Vagina (tissue), 2 donors: ENCODE results near the gene CLDN24. TPM values are rescaled to one million over a fixed set of nuclear protein-coding genes. Genes with fewer than 3 reads are reported as not detected.

Experiments used
- DNase-seq, 2 donors: peaks; one replicate each; pipeline ENCODE4 v3.0.0-alpha.2; 2017; ENCODE audit errors: extremely low spot score in 2 of 2
- H3K27ac ChIP-seq: fragments of 200-600 bp; sonication (generic); one replicate; pipeline ENCODE4 v1.5.1; 2019
- H3K27me3 ChIP-seq: fragments of 200-600 bp; sonication (generic); one replicate; pipeline ENCODE4 v1.5.1; 2019
- H3K36me3 ChIP-seq, 2 donors: fragments of 200-600 bp; sonication (generic); one replicate each; pipeline ENCODE4 v1.5.1; 2017 to 2019
- H3K4me1 ChIP-seq: fragments of 200-600 bp; sonication (generic); one replicate; pipeline ENCODE4 v1.5.1; 2019
- H3K4me3 ChIP-seq, 2 donors: fragments of 200-600 bp; sonication (generic); 1 replicate in 1 of 2; 2 replicates in 1 of 2; pipeline ENCODE4 v1.5.1; 2016 to 2019
- H3K9me3 ChIP-seq: fragments of 200-600 bp; sonication (generic); one replicate; pipeline ENCODE4 v1.5.1; 2019
- POLR2A ChIP-seq, 2 donors: fragments of 450-650 bp; IDR thresholded peaks; one replicate each; pipeline ENCODE4 v1.6.1; 2017; ENCODE audit warnings: antibody characterized with exemption in 2 of 2, mild to moderate bottlenecking in 2 of 2, moderate library complexity in 2 of 2
- POLR2AphosphoS5 ChIP-seq, 2 donors: sonication (generic); formaldehyde crosslinking; IDR thresholded peaks; one replicate each; pipeline ENCODE4 v1.9.0; 2017; ENCODE audit warnings: antibody characterized with exemption in 2 of 2, mild to moderate bottlenecking in 2 of 2, low read depth in 1 of 2; ENCODE audit not compliant: insufficient read depth in 1 of 2
- intact Hi-C: fragments of 100-400 bp; cut with DNase I; formaldehyde crosslinking; loops from one replicate; pipeline ENCODE4 v1.15.1; 2023
- total RNA-seq: library from RNA; depleted of rRNA; stranded (reverse); fragments of >200 nt; gene quantifications from one replicate; pipeline ENCODE4 v1.2.3, GENCODE V29; 2016
- TF ChIP-seq, protein P1 (sequence below), 3 experiments: fragments of 450-650 bp in 2 of 3; fragments of 200-600 bp in 1 of 3; sonication (generic) in 1 of 3; IDR thresholded peaks; one replicate each; pipeline ENCODE4 v1.5.1; 2017 to 2019; ENCODE audit warnings: antibody characterized with exemption in 3 of 3, mild to moderate bottlenecking in 2 of 3, moderate library complexity in 2 of 3

Gene CLDN24
- total RNA-seq, 1 donor from 2014 or later = not detected

DNA sequence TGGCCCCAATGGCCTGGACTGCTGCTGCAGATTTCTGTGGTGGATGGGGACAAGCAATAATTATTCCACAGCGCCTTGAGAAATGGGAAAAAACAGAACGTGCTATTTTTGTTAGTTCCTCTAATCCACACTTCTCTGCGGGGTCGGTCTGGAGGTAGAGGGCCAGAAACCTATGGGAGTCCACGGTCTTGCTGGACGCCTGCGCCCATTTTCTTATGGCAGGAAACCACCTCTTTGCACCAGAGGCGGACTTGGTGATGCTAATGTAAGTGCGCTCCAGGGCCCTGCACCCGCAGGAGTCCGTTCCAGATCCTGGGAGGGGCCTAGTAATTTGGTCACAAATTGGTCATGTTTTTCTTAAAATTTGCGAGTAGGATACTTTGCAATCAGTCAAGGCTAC, 25.9 kb upstream of the CLDN24 start:
- no peaks in the 10 kb centered on the region for H3K9me3 ChIP-seq
- no peak overlapping the region for H3K27ac ChIP-seq
- DNase-seq = no peak
- intact Hi-C loops = no loop called here
- H3K4me1 ChIP-seq = no peaks in the 10 kb centered on the region
- no peak overlapping the region for H3K4me3 ChIP-seq
- no peaks in the 10 kb centered on the region for H3K36me3 ChIP-seq
- H3K27me3 ChIP-seq = no peaks in the 10 kb centered on the region
- TF ChIP-seq POLR2AphosphoS5 (IDR thresholded peaks at IDR 0.05; ENCODE audit: insufficient read depth in 1 of 2, low read depth in 1 of 2) (no peak), POLR2A (IDR thresholded peaks at IDR 0.05) (no peak)
- TF ChIP-seq, protein P1, sequence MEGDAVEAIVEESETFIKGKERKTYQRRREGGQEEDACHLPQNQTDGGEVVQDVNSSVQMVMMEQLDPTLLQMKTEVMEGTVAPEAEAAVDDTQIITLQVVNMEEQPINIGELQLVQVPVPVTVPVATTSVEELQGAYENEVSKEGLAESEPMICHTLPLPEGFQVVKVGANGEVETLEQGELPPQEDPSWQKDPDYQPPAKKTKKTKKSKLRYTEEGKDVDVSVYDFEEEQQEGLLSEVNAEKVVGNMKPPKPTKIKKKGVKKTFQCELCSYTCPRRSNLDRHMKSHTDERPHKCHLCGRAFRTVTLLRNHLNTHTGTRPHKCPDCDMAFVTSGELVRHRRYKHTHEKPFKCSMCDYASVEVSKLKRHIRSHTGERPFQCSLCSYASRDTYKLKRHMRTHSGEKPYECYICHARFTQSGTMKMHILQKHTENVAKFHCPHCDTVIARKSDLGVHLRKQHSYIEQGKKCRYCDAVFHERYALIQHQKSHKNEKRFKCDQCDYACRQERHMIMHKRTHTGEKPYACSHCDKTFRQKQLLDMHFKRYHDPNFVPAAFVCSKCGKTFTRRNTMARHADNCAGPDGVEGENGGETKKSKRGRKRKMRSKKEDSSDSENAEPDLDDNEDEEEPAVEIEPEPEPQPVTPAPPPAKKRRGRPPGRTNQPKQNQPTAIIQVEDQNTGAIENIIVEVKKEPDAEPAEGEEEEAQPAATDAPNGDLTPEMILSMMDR (IDR thresholded peaks at IDR 0.05) = no peak

DNA sequence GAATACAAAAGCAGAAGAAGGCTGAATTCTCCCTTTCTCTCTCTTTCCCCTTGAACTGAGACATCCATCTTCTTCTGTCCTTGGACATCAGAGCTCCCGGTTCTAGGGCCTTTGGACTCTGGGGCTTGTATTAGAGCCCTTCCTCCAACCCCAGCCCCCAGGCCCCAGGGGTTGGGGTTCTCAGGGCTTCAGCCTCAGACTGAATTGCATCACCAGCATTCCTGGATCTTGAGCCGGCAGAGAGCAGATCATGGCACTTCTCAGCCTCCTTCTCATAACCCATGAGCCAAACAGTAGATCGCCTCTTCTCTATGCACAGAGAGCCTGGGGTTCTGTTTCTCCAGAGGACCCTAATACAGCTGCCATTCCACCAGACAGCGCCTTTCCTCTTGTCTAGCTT, 25.3 kb upstream of the CLDN24 start:
- intact Hi-C loops = no loop called here
- no peaks in the 10 kb centered on the region for H3K9me3 ChIP-seq
- H3K27ac ChIP-seq = no peak overlapping the region
- H3K27me3 ChIP-seq = no peaks in the 10 kb centered on the region
- TF ChIP-seq POLR2A (IDR thresholded peaks at IDR 0.05) (no peak), POLR2AphosphoS5 (IDR thresholded peaks at IDR 0.05; ENCODE audit: insufficient read depth in 1 of 2, low read depth in 1 of 2) (no peak)
- TF ChIP-seq, protein P1 (IDR thresholded peaks at IDR 0.05) = no peak
- H3K4me3 ChIP-seq = no peak overlapping the region
- H3K36me3 ChIP-seq = no peaks in the 10 kb centered on the region
- H3K4me1 ChIP-seq = peaks cover 6% of the 10 kb centered on the region
- DNase-seq = no peak

DNA sequence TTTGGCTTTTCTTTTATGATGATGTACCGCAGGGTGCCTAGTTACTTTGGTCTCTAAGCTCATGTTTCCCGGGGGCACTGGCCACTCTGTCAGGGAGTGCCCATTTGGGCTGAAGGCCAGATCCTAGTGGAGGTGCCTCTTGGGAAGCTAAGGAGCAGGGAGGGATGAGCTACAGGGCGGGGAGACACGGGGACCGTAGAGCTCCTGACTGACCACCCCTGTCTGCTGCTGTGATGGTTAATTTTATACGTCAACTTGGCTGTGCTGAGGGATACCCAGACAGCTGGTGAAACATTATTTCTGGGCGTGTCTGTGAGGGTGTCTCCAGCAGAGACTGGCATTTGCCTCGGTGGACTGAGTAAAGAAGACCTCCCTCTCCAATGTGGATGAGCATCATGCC, 24.9 kb upstream of the CLDN24 start:
- Histone ChIP-seq H3K27me3 (no peaks in the 10 kb centered on the region), H3K27ac (no peak overlapping the region), H3K36me3 (no peaks in the 10 kb centered on the region), H3K4me1 (peaks cover 7% of the 10 kb centered on the region), H3K9me3 (no peaks in the 10 kb centered on the region), H3K4me3 (no peak overlapping the region)
- no peak for TF ChIP-seq POLR2AphosphoS5 (IDR thresholded peaks at IDR 0.05; ENCODE audit: insufficient read depth in 1 of 2, low read depth in 1 of 2)
- TF ChIP-seq POLR2A (IDR thresholded peaks at IDR 0.05) = no peak
- TF ChIP-seq, protein P1 (IDR thresholded peaks at IDR 0.05) = no peak
- DNase-seq = no peak
- intact Hi-C loops = no loop called here

DNA sequence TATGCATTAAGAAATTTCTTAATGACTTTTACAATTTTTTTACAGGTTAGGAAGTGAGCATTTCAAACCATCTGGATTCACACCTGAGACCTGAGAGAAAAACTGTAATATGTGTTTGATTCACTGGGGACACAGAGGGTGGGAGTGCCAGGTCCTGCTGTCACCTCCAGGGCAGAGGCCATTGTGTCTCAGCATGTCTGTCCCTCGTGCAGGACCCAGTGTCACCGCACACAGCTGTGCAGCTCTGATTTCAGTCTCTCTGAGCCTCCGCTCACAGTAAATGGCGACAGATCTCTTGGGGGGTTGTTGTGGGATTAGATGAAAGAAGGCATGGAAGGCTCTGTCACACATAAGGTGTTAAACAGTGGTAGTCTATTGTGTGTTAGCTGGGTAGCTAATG, 23.0 kb upstream of the CLDN24 start:
- no peaks in the 10 kb centered on the region for H3K27me3 ChIP-seq
- no peak overlapping the region for H3K4me3 ChIP-seq
- no peak for TF ChIP-seq POLR2AphosphoS5 (IDR thresholded peaks at IDR 0.05; ENCODE audit: insufficient read depth in 1 of 2, low read depth in 1 of 2)
- TF ChIP-seq, protein P1 (IDR thresholded peaks at IDR 0.05) = no peak
- no peak for TF ChIP-seq POLR2A (IDR thresholded peaks at IDR 0.05)
- no peaks in the 10 kb centered on the region for H3K36me3 ChIP-seq
- DNase-seq = no peak
- intact Hi-C loops = no loop called here
- no peaks in the 10 kb centered on the region for H3K9me3 ChIP-seq
- peaks cover 7% of the 10 kb centered on the region for H3K4me1 ChIP-seq
- no peak overlapping the region for H3K27ac ChIP-seq

DNA sequence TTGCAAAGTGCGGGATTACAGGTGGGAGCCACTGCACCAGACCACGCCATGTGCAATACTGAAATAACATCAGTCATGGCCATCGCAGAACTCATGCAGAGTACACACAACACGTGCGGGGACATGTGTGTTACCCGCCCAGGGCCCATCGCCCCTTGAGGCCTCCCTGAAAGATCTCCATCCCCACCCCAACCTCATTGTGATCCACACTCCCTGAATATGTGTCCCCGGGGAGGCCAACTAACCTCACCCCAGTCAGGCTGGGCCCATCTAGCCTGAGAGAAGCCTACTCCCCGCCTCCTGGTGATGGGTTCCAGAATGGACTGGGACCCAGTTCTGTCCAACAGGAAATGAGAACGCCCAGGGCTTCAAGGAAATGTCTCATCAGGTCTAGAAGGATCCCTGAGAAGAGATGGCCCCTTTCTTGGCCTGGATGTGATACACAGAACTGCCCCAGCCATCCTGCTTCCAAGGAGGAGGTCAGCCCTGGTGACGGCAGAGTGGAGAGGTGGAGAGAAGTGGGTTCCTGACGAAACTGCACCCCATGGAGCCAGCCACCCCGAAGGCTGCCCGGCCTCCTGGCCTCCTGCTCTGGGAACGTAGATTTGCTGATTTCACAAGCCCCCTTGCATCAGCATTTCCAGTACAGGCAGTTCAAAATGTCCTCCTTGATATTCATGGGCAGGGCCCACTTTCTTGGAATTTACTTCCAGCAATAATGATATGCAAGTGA, 22.5 kb upstream of the CLDN24 start:
- TF ChIP-seq POLR2A (IDR thresholded peaks at IDR 0.05) (no peak), POLR2AphosphoS5 (IDR thresholded peaks at IDR 0.05; ENCODE audit: insufficient read depth in 1 of 2, low read depth in 1 of 2) (no peak)
- TF ChIP-seq, protein P1 (IDR thresholded peaks at IDR 0.05) = no peak
- Histone ChIP-seq H3K27me3 (no peaks in the 10 kb centered on the region), H3K4me1 (peaks cover 7% of the 10 kb centered on the region), H3K9me3 (no peaks in the 10 kb centered on the region), H3K27ac (no peak overlapping the region), H3K4me3 (no peak overlapping the region), H3K36me3 (no peaks in the 10 kb centered on the region)
- intact Hi-C loops = no loop called here
- DNase-seq = no peak
